ENCODE measurements around the gene ITIH6. TPM values are rescaled to one million over a fixed set of nuclear protein-coding genes. Genes with fewer than 3 reads are reported as not detected.
A peak's percentile ranks its signal among the peaks of the same experiment; 100 is the strongest.
"Not testable (repeated sequence)": the region's sequence is repeated elsewhere in the genome, so short reads cannot be mapped to it uniquely, and the experiment has no call there.

The ITIH6 gene
- total RNA-seq (2021) (0.02 to 0.05 TPM (median 0.04 TPM) in 3 replicates), Bru-seq, nascent RNA (percentile 25 among the genes with signal in this experiment)
- long read RNA-seq, experiment 1, result 0 reads
- long read RNA-seq, experiment 2, result 0 reads
- long read RNA-seq, experiment 3, result 0 reads

GRCh38 chrX:54798137-54798536, at the start of gene ITIH6:
Gene ITIH6 (minus strand): TSS chrX:54798255. CDS start chrX:54798210, 45 bp downstream.
- TF ChIP-seq ZNF396 (CRISPR knock-in tag; IDR thresholded peaks at IDR 0.05; ENCODE audit: borderline replicate concordance) (no peak), SP1 (CRISPR knock-in tag; conservative IDR thresholded peaks at IDR 0.05) (no peak), USF1 (CRISPR knock-in tag; IDR thresholded peaks at IDR 0.05) (no peak), AR (CRISPR knock-in tag; IDR thresholded peaks at IDR 0.05) (no peak), PREB (CRISPR knock-in tag; IDR thresholded peaks at IDR 0.05; ENCODE audit: borderline replicate concordance) (no peak), AFF4 (CRISPR knock-in tag; IDR thresholded peaks at IDR 0.05; ENCODE audit: borderline replicate concordance) (no peak), SOX15 (CRISPR knock-in tag; IDR thresholded peaks at IDR 0.05) (no peak), MYBL2 (CRISPR knock-in tag; IDR thresholded peaks at IDR 0.05) (no peak), TEAD1 (CRISPR knock-in tag; IDR thresholded peaks at IDR 0.05) (no peak), SMAD3 (CRISPR knock-in tag; IDR thresholded peaks at IDR 0.05; ENCODE audit: borderline replicate concordance) (no peak), IRF1 (CRISPR knock-in tag; IDR thresholded peaks at IDR 0.05) (no peak), TP53 (CRISPR knock-in tag; IDR thresholded peaks at IDR 0.05) (no peak), ETV6 (CRISPR knock-in tag; IDR thresholded peaks at IDR 0.05) (no peak), CTCF (IDR thresholded peaks at IDR 0.05) (no peak), ZNF416 (CRISPR knock-in tag; IDR thresholded peaks at IDR 0.05) (no peak)
- H3K4me3 Mint-ChIP-seq, result no peak within 1 kb of the TSS
- no peak within 1 kb of the TSS for H3K27ac Mint-ChIP-seq
- ChIA-PET POLR2A (no interaction called here), CTCF (no interaction called here)
- ATAC-seq (no peak), DNase-seq (ENCODE audit: low spot score) (no peak)
- H3K36me3 Mint-ChIP-seq, result no peaks in the 10 kb centered on the region
- no peaks in the 10 kb centered on the region for H3K4me1 Mint-ChIP-seq
- H3K9me3 Mint-ChIP-seq, result no peaks in the 10 kb centered on the region
- peaks cover 3% of the 10 kb centered on the region; the same call in 1 of the 2 replicates for H3K27me3 Mint-ChIP-seq (ENCODE audit: low read depth)

- ATAC-seq; H3K27me3 Mint-ChIP-seq (ENCODE audit: low read depth); H3K4me1 Mint-ChIP-seq; POLR2A ChIA-PET; H3K27ac Mint-ChIP-seq; H3K9me3 Mint-ChIP-seq; CTCF ChIA-PET; H3K36me3 Mint-ChIP-seq; DNase-seq (ENCODE audit: low spot score); H3K4me3 Mint-ChIP-seq: not testable (repeated sequence)
Measured at GRCh38 chrX:54847700-54848099, 49.6 kb upstream of the ITIH6 start.
